ENCODE data around the gene IFT27.

Gene IFT27

DNA sequence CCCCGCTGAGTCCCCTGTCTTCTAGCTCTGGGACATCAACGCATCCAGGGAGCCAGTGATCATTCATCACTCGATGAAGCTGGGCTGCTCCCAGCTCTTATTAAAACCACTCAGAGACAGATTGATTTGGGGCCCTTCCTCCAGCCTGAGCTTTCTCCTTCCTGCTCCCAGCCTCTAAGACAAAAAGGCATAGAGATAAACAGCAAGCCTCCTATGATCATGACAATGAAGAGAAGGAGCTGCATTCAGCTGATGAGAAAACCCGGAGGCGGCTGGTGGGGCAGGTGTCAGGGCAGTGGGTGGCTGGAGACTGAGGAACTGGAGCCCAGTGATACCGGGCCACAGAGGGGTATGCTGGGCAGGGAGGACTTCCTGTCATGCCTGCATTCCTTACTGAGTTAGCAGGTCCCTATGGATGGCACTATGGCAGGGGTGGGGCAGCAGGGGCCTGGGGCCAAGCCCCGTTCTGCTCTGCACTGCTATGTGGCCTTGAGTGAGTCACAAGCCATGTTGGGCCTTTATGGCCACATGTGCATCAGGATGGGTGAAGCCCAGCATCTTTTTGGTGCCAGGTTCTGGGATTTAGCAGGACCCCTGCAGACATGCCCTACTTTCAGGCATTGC lies 20.7 kb upstream of the IFT27 start:
- DNase-seq, result peak; percentile 54

DNA sequence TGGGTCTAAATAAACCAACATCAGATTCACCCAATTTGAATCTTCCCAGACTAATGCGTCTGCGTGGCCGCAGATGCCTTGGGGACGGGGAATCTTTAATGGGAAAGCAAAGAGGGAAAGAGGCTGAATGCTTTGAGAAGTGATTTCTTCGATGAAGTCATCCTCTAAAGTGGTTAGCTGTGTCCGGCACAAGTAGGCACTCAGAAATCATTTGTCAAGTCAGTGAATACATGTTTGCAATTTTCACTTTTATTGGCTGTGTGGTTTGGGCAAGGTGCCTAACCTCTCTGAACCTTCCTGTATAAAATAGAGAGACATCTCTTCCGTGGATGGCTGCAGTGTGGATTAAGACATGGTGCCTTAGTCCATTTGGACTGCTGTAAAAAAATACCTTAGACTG lies 19.7 kb upstream of the IFT27 start:
- no peak for DNase-seq

DNA sequence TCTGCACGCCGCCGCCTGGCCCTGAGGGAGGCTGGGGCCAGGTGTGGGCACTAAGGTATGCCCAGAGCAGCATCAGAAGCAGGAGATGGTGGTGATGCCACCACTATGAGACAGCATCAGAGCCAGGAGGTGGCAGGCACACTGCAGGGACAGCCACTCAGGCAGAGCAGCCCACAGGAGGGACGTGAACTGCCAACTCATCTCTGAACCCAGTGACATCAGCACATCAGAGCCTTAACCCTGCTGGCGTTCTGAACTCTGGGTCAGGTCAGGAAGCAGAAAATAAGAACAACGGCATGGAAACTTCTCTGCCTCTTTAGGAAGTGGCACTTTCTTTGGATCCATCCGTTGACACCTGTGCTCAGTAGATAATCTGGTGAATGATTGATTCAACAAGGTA lies 14.7 kb upstream of the IFT27 start:
- DNase-seq, result no peak

DNA sequence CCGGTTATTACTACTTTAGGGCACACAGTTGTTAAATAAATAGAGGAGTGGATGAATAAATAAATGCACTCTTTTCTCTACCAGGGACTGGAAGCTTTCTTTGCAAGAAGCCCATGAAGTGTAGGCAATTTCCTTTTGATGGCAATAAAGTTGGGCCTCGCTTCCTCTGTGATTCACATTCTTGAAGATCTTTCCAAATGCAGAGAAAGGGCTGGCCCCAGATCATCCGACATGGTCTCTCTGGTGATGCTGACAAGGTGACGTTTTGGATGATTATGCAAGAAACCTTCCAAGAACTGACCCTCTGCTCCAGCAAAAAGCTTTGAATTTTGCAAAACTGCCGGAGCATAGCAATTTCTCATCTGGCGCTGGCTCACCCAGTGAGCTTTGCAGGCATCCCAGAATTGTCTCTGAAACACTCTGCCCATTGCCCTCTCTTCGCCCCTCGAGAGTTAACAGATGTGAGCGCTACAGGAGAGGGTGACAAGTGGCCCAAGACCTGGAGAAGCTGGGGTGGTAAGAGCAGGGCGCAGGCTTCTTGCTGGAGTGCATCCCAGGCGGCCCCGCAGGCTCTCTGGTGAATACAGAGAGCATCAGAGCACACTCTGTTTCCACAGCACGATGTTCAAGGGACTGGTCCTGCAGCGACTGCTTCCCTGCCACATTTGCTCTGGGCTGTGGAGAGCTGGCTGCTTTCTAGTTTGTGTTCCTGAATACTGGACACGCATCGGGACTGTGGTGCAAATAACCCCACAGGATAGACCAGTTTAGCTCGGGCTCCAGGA lies 11.5 kb upstream of the IFT27 start:
- DNase-seq, result no peak

DNA sequence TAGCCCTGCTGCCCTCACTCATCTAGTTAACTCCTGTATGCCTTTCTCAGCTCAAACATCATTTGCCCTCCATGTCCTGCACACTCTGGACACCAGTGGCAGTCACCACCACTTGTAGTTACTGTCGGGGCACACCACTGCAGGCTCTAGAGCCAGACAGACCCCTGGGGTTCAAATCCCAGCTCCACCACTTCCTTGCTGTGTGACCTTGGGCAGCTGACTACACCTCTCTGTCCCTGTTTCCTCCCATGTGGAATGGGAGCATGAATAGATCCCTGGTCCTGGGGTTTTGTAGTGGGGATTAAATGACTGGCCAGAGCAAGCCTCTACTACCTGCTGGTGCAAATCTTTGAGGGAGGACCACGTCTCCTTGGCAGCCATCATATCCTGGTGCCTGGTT lies 7.8 kb upstream of the IFT27 start:
- DNase-seq, result no peak

DNA sequence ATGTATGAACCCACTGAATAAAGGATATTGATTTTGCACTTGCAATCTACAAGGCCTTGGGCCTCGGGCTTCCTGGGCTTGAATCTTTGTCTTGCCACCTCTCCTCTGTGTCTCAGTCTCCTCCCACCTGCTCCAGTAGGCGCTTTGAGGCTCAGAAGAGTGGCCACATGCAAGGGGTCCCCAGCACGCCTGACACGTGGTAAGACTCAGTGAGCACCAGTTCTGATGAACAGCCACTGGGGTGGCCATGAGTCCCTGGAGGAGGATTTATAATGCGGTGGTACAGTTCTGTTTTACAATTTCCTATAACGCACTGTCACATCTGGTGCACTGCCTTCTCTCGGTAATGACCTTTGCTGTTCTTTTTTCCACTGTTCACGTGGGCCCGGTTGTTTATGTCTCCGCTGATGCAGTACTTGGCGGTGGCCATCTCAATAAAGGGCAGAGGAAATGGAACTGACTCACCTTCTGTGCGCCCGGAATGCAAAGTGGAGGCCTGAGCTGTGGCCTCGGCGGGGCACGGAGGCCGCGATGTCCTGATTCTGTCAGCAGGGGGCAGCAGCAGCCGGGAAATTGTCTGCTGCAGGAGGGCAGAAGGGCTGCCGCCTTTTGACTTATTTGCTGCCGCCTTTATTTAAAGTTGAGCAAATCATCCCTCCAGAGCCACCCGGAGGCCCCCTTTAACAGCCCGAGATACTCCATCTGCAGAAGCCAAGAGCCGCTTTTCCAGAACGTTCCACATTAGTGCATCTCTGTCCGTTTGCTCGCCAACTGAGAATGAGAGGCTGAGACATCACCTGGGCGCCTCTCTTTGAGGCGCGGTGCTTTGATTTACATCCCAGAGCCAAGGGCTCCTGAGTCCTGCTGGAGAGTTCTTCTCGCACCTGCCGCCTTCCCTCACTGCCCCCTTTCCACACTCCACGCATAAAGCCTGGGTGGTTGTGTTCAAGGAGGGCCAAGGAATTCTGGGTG lies 6.0 kb upstream of the IFT27 start:
- DNase-seq, result peak; percentile 93

DNA sequence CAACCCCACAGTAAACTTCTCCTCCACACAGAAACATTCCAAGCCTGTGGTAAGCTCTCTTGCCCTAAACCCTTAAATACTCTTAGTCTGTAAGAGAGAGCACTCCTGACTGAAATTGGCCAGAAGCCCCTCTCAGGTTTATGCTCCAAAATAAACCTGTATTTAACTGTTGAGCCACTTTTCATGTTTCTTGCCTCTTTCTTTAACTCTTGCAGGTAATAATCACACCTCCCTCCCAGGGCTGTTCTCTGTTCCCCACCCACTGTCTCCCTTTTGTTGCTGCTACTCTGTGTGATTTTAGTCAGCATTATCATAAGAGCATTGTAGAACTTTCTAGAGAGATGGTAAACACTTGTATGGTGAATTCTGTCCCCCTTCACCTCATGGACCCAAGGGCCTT lies 2.1 kb upstream of the IFT27 start:
- DNase-seq, result no peak

DNA sequence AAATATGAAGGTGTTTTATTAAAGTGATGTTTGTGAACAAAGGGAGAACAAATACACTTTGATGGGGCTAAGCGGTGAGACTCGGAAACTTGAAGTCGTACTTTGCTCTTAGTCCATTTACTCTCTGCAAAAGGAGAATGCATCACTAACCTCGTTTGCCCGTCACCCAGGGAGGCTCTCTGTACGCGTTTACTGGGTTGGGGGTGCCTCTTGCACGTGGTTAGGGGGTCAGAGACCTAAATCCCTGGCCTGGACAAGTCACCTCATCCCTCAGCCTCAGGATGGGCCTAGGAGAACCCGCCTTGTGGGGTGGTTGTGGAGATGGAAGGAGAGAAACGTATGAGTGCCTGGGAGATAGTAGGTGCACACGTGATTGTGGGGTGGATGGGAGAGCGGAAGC lies 803 bp upstream of the IFT27 start:
- DNase-seq, result no peak

DNA sequence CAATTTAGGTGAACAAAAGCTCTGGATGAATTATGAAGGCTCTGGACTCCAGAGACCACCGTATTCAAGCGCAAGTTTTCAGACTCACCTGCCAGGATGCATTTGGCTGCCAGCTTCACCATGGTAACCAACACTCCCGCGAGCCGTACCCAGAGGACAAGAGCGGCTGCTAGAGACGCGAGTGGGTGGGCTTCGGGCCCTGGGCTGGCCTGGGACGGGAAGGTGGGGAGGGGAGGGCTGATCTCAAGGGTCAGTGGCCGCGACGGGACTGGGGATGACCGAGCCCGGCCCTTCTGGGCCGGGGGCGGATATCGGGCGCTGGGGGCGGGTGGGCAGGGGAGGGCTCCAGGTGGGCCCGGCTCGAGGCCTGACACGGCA lies 344 bp downstream of the IFT27 start:
- peak; percentile 57 for DNase-seq

DNA sequence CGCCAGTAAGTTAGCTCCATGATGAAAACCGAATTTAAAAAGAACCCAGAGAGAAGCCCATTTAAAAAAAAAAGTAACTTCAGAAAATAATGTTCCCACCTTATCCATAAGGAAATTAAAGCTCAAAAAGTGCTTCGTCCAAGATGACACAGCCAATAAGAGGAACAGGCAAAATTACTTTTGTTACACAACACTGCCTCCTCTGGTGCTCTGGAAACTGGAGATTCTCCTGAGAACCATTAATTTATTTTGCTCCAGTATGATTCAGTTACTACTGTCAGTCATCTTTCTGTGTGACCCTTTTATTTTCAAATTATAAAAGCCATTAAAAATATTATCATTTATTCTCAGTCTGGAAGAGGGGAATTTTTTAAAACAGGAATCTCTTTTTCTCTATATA lies 2.0 kb downstream of the IFT27 start:
- no peak for DNase-seq

DNA sequence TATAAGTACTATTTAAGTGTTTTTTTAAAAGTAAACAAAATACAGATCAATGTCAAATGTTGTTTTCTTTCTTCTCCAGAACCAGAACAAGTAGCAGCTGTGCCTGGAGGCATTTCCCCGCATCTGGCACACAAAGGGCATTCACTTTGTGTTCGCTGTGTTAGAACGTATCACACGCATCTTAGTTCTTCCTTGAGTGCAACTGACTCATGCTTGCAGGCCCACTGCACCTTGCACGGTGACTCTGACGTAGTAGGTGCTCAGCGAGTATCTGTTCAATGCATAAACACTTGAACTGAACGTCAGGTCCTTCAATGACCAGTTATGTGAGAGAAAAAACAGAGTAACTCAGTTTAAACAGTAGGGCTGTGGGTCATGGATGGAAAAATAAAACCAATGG lies 3.5 kb downstream of the IFT27 start:
- no peak for DNase-seq

DNA sequence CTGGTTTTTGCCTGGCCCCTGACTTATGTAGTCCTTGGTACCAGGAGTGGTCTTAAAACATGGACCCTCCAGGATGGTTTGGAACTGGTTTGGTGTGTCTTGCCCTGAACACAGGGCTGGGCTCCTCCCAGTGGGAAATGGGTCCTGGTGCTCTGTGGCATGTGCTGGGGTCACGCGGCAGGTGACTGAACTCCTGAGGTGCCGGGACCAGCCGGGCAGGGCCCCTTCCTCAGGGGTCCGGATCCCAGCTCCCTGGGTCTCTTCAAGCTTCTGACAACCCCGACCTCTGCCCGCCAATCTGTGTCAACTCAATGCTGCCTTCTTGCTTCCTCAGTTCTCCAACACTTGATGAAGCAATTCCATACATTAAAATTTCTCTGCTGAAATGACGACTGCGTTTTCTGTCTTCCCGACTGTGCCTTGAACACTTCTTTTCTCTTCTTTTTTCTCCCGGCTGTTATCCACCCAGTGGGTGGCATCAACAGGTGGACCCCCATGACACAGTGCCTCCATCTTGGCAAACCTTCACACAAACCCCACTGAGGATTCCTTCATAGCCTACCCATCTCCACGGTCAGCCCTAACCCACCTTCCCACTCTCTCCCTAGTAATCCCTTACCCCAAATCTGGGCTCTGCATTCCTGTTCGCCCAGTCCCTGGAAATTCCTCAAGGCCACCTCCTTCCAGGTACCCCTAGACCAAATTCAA lies 4.4 kb downstream of the IFT27 start:
- DNase-seq, result no peak

DNA sequence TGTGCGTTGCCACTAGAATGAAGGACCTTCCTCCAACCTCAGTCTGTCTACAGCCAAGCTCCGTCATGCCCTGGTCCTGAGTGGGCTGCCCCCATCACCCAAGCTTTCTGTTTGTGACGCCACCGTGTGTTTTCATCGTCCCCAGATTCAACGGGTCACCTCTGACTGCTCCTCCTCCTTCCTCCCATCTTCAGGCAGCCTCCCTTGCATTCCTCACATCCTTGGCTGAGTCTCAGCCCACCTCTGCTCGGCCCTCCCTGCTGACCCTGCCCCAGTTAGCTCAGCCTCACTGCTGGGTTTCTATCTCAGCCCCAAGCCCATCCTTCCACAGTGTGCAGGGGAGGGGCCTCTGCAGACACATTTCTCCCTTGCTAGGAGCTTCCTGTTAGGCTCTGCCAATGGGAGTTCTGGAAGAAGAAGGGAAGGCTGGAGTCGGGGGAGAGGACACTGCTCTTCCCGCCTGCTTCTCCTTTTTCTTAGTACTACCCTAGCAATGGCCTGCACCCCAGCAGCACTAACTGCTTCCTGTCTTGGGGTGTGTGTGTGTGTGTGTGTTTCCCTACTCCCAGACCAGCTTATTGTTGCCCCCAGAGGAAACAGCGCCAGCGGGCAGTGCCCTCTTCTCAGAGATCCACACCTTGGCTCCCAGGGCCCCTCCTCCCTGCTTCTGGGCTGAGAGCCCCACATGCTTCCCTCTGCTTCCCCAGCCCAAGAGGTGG lies 5.2 kb downstream of the IFT27 start:
- DNase-seq, result peak; percentile 51

DNA sequence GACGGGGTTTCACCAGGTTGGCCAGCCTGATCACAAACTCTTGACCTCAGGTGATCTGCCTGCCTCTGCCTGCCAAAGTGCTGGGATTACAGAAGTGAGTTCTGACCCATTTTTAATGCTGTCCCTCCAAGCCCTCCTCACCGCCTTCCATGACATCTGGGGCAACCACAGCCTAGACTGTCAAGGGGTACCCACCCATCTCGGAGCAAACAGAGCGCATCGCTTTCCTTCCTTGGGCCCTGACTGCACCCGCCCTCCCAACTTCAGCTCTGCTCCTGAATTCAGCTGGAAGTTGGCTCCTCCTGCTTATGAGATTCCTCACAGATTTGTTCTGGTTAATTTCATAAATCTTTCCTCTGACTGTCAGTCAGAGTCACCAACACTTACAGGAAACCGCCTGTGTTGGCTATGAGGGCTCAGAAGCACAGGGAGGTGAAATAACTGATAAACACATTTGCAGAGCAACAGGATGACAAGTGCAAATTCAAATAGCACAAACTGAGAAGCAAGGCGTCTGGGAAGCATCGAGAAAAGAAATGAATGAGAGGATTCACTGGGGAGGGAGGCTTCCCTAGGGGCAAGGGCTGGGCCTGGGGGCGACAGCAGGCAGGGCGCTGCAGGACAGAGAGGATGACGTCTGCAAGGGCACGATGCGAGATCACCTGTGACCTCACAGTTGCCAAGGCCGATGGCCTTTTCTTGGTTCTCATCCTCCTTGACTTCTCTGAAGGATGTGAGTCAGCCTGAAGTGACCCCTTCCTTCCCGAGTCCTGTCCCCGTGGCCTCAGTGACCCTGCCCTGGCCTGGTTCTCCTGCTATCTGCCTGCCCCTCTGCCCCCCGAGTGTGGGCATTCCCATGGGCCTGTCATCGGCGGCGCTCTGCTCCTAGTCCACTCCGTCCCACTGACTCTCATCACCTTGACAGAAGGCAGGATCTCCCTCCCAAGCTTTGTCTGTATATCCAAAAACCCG lies 6.1 kb downstream of the IFT27 start:
- no peak for DNase-seq

DNA sequence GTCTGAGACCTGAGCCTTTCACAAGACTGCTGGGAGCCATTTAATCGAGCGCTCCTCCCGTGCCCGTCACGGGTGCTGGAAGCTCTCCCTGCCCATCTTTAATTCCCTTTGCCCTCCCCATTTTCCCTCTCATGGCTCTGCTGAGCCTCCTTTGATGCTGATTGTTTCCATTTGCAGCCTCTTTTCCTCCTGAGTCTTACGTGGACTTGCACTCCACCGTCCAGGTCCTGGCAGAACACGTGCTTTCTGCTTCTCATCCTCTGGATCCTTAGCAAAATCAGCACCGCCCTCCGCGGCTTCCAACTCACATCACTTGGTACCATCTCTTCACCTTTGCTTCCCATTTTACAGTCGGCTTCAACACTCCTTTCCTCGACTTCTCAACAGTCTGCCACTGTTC lies 7.3 kb downstream of the IFT27 start:
- no peak for DNase-seq

DNA sequence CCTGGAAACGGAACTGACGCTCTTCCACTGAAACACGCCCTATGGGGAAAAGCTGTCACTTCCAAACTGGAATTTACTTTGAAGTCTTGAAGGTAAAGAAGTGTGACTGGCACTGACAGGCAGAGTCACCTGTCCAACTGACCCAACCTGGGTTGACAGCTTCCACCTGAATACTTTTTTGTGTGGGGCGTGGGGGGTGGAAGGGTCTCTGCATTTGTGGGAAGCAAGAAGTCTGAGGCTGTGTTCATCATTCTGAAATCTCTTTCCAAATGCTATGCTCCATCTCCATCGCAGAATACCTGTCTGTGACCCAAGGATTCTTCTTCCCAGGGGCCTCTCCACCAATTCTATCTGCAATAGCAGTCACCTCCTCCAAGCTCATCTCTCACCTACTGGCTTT lies 7.8 kb downstream of the IFT27 start:
- DNase-seq, result no peak

DNA sequence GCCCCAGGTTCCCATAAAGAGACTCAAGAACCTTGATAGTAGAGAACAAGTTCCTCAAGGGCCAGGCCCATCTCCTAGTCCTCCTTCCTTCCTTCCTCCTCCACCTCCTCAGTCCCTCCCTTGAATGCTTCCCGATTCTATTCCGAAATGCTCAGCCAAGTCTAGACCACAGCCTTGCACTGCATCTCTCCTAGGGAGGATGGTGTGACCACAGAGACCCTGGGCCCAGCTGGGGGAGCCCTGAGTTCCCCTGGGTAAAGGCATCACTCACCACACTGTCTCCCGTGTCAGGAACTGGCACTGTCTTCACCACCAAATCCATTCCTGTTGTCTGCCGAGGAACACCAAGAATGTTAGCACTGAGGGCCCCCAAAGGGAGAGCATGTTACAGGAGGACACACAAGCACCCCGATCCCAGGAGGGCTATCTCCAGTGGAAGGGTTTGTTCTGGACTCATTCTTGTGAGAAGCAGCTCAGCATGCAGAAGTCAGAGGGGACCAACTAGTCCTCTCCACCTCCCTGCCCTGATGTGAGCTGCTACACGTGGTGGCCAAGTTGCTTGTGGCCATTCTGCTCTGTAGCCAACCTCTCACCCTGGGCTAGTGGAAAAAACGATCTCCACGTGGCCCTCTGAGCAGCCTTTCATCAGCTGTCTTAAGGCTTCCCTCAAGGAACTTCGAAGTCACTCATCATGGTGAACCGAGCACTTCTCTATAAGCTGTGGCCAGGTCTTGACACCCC lies 8.7 kb downstream of the IFT27 start:
- DNase-seq, result no peak

DNA sequence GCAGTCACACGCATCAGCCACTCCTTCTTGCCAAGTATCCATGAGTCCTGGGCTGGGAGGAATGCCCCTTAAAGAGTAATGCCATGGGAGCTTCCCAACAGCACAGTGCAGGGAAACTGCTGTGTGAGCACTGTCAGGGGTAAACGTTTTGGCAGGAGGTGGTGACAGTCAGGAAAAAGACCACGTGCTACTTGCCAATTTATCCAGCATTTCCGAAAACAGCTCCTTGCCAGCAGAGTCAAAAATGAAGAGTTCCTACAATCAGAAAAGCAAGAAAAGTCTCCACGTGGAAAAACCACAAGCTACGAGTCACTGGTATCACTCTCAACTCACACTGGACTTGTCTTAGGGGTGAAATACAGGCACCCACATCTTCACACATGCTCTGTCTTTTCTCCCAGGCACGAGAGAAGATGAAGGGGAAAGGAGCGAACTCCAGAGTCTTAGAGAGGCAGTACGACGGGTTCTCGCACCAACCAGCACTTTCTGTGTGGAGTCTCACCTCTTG lies 9.9 kb downstream of the IFT27 start:
- no peak for DNase-seq

DNA sequence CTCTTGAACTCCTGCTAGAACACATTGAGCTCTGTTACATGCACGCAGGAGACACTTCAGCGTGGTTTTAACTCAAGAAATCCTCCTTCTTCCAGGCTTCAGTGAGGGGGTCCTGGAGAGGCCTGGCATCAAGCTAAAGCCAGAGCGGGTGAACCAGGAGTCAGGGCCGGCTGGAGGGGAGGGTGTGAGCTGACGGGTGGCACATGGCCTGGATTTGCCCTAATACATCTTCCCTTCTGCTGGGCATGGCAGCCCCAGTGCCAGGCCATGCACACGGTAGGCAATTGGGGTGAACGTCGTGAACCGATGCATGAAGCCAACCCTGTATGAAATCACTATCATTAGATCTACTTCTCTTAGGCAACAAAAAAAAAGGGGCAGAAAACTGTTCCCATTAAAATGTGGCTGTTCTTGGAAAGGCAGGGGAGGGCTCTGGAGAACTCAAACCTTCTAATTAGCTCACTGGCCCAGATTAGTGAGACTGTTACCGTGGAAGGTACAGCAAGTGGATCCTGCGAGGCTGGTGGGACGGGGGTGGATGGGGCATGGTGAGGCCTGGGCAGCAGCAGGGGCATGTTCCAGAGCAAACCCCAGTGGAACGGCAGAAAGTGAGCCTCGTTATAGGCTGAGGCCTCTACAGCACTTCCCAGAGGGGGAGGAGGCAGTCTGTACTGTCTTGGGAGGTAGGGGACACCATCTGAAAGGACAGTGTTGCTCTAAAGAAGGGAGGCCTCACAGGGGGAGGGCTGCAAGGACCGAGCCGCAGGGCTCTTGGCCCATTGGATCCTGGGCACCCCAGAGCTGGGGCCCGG lies 10.6 kb downstream of the IFT27 start:
- no peak for DNase-seq
